CD14-positive monocyte (primary cell): Measurements from ENCODE around the gene NUDT8. TPM values are rescaled to one million over a fixed set of nuclear protein-coding genes. Genes with fewer than 3 reads are reported as not detected.
"Not testable (repeated sequence)": the region's sequence is repeated elsewhere in the genome, so short reads cannot be mapped to it uniquely, and the experiment has no call there.

Experiments
- DNase-seq, 3 donors: peaks; one replicate each; pipeline ENCODE4 v3.0.0-alpha.2; 2011 to 2022
- H2AFZ ChIP-seq: 2 replicates; pipeline ENCODE4 v1.6.0; 2012; ENCODE audit warnings: mild to moderate bottlenecking, low read depth, low read length, inconsistent platforms; ENCODE audit not compliant: insufficient read depth, poor library complexity, severe bottlenecking
- H3K27ac ChIP-seq, 2 donors: 1 replicate in 1 of 2; 2 replicates in 1 of 2; pipeline ENCODE4 v1.5.1; 2012 to 2013; ENCODE audit warnings: low read length in 2 of 2, control low read depth in 1 of 2, inconsistent platforms in 1 of 2, low read depth in 1 of 2, mild to moderate bottlenecking in 1 of 2
- H3K27me3 ChIP-seq, 2 donors: one replicate each; pipeline versions ENCODE4 v1.6.0 to v1.6.1; 2011 to 2013; ENCODE audit warnings: low read length in 2 of 2; ENCODE audit not compliant: control insufficient read depth in 2 of 2, insufficient read depth in 2 of 2
- H3K36me3 ChIP-seq, 2 donors: replicated peaks in 1 of 2; 1 replicate in 1 of 2; 2 replicates in 1 of 2; pipeline versions ENCODE4 v1.5.1 to v1.6.1; 2012 to 2013; ENCODE audit warnings: low read length in 2 of 2, control low read depth in 1 of 2, inconsistent platforms in 1 of 2, mild to moderate bottlenecking in 1 of 2; ENCODE audit not compliant: insufficient read depth in 2 of 2, control insufficient read depth in 1 of 2
- H3K4me1 ChIP-seq, 2 donors: 1 replicate in 1 of 2; 2 replicates in 1 of 2; pipeline versions ENCODE4 v1.5.1 to v1.6.1; 2012 to 2013; ENCODE audit warnings: low read length in 2 of 2, control low read depth in 1 of 2, inconsistent platforms in 1 of 2, mild to moderate bottlenecking in 1 of 2, moderate library complexity in 1 of 2; ENCODE audit not compliant: insufficient read depth in 2 of 2, control insufficient read depth in 1 of 2
- H3K4me2 ChIP-seq: replicated peaks from 2 replicates; pipeline ENCODE3; 2012; ENCODE audit warnings: low read length, moderate library complexity, mild to moderate bottlenecking; ENCODE audit not compliant: poor library complexity, severe bottlenecking; ENCODE audit errors: extremely low read depth
- H3K4me3 ChIP-seq, 3 experiments: fragments of 200-600 bp in 1 of 3; sonication (generic) in 1 of 3; replicated peaks in 1 of 3; 1 replicate in 2 of 3; 2 replicates in 1 of 3; pipeline ENCODE4 v1.5.1; 2011 to 2013; ENCODE audit warnings: low read length in 3 of 3, mild to moderate bottlenecking in 3 of 3, control low read depth in 2 of 3, low read depth in 2 of 3, inconsistent platforms in 1 of 3, moderate library complexity in 1 of 3
- H3K79me2 ChIP-seq: 2 replicates; pipeline ENCODE4 v1.6.0; 2012; ENCODE audit warnings: mild to moderate bottlenecking, control low read depth, inconsistent platforms, low read length, moderate library complexity; ENCODE audit not compliant: insufficient read depth
- H3K9ac ChIP-seq: 2 replicates; pipeline ENCODE4 v1.6.0; 2017; ENCODE audit warnings: low read length, mild to moderate bottlenecking; ENCODE audit not compliant: insufficient read depth, poor library complexity, severe bottlenecking
- H3K9me3 ChIP-seq, 2 donors: replicated peaks in 1 of 2; 1 replicate in 1 of 2; 2 replicates in 1 of 2; pipeline versions ENCODE4 v1.5.1 to v1.6.1; 2012 to 2013; ENCODE audit warnings: low read length in 2 of 2, control low read depth in 1 of 2; ENCODE audit not compliant: control insufficient read depth in 1 of 2, insufficient read depth in 1 of 2
- H4K20me1 ChIP-seq: 2 replicates; pipeline ENCODE4 v1.6.0; 2012; ENCODE audit warnings: mild to moderate bottlenecking, low read length, control low read depth, moderate library complexity; ENCODE audit not compliant: insufficient read depth
- H3K27ac Mint-ChIP-seq, 7 donors: one replicate each; pipeline ENCODE4 v1.8.0; 2020; ENCODE audit warnings: mild to moderate bottlenecking in 7 of 7, mixed read lengths in 7 of 7, moderate library complexity in 6 of 7, inconsistent platforms in 2 of 7
- H3K27me3 Mint-ChIP-seq, 3 donors: one replicate each; pipeline ENCODE4 v1.8.0; 2021 to 2022; ENCODE audit warnings: low read depth in 3 of 3, mild to moderate bottlenecking in 3 of 3, mixed read lengths in 3 of 3, moderate library complexity in 3 of 3, inconsistent platforms in 1 of 3
- H3K36me3 Mint-ChIP-seq, 2 donors: one replicate each; pipeline ENCODE4 v1.8.0; 2020; ENCODE audit warnings: mixed read lengths in 2 of 2, inconsistent platforms in 1 of 2, mild to moderate bottlenecking in 1 of 2
- H3K4me1 Mint-ChIP-seq: one replicate; pipeline ENCODE4 v1.8.0; 2020; ENCODE audit warnings: mild to moderate bottlenecking, mixed read lengths
- H3K4me3 Mint-ChIP-seq, 2 donors: one replicate each; pipeline ENCODE4 v1.8.0; 2020; ENCODE audit warnings: mild to moderate bottlenecking in 2 of 2, mixed read lengths in 2 of 2, moderate library complexity in 1 of 2
- H3K9me3 Mint-ChIP-seq, 7 donors: one replicate each; pipeline ENCODE4 v1.8.0; 2020 to 2022; ENCODE audit warnings: mixed read lengths in 7 of 7, mild to moderate bottlenecking in 6 of 7, moderate library complexity in 6 of 7, inconsistent platforms in 2 of 7
- WGBS: methylation state at CpG from one replicate; pipeline ENCODE4 v1.1.5; 2013; ENCODE audit warnings: missing lambda C conversion rate; ENCODE audit not compliant: insufficient coverage; 5-methylcytosine and 5-hydroxymethylcytosine counted together
- intact Hi-C, 2 donors: fragments of 100-400 bp; cut with micrococcal nuclease; formaldehyde crosslinking; loops; one replicate each; pipeline versions ENCODE4 v1.15.0 to v1.15.1; 2023
- polyA plus RNA-seq, 3 donors: library from polyadenylated mRNA; depleted of rRNA in 1 of 3; unstranded in 2 of 3; stranded (reverse) in 1 of 3; fragments of 300-500 nt in 2 of 3; fragments of >200 nt in 1 of 3; fragmentation: Illumina TruSeq in 2 of 3; gene quantifications; 1 replicate in 2 of 3; 2 replicates in 1 of 3; pipeline ENCODE4 v1.2.3, GENCODE V29; 2012 to 2021

Gene NUDT8
- polyA plus RNA-seq, 3 donors, result 0.92 to 1.4 (median 1.3) TPM

DNA sequence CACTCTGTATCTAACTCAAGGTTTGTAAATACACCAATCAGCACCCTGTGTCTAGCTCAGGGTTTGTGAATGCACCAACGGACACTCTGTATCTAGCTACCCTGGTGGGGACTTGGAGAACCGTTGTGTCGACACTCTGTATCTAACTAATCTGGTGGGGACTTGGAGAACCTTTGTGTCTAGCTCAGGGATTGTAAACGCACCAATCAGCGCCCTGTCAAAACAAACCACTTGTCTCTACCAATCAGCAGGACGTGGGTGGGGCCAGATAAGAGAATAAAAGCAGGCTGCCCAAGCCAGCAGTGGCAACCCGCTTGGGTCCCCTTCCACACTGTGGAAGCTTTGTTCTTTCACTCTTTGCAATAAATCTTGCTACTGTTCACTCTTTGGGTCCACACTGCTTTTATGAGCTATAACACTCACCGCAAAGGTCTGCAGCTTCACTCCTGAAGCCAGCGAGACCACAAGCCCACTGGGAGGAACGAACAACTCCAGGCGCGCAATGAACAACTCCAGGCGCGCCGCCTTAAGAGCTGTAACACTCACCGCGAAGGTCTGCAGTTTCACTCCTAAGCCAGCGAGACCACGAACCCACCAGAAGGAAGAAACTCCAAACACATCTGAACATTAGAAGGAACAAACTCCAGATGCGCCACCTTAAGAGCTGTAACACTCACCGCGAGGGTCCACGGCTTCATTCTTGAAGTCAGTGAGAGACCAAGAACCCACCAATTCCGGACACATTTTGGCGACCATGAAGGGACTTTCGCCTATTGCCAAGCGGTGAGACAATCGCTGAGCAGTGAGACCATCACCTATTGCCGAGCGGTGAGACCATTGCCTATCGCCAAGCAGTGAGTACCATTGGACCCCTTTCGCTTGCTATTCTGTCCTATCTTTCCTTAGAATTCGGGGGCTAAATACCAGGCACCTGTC, 9.8 kb downstream of the NUDT8 start:
- H3K36me3 Mint-ChIP-seq, H3K36me3 ChIP-seq, H3K27ac ChIP-seq, H3K4me2 ChIP-seq, DNase-seq, H3K9me3 ChIP-seq, H3K4me1 ChIP-seq, H4K20me1 ChIP-seq, H3K4me3 Mint-ChIP-seq, H3K79me2 ChIP-seq, H3K9ac ChIP-seq, H3K4me3 ChIP-seq, H3K9me3 Mint-ChIP-seq, H2AFZ ChIP-seq, H3K4me1 Mint-ChIP-seq: not testable (repeated sequence)
- intact Hi-C loops, result loop anchor here in 1 of 2 donors (10.0 kb wide), 1 partner anchor 95 kb away; no protein-coding TSS in a partner anchor
- Mint-ChIP-seq H3K27me3 (peaks cover 22 to 28% (median 25%) of the 10 kb centered on the region in 3 donors), H3K27ac (peak overlapping the region in 1 of 7 donors; percentile 64)
- WGBS, result 86% methylated on average over 28 of the region's 33 CpGs
- H3K27me3 ChIP-seq, result peaks cover 0 to 17% of the 10 kb centered on the region in 2 donors

GRCh38 chr11:67618901-67619659, 10.7 kb downstream of the NUDT8 start:
- H3K4me1 Mint-ChIP-seq, H3K4me3 Mint-ChIP-seq, H3K27ac Mint-ChIP-seq, H3K9ac ChIP-seq, DNase-seq, H4K20me1 ChIP-seq, H3K79me2 ChIP-seq, H3K9me3 Mint-ChIP-seq, H3K4me3 ChIP-seq, H3K36me3 Mint-ChIP-seq, H3K4me2 ChIP-seq, intact Hi-C loops, H2AFZ ChIP-seq, H3K9me3 ChIP-seq, H3K36me3 ChIP-seq, H3K27ac ChIP-seq: not testable (repeated sequence)
- 97% methylated on average over 30 of the region's 40 CpGs for WGBS
- Histone ChIP-seq H3K4me1 (peaks cover 11 to 15% of the 10 kb centered on the region in 2 donors), H3K27me3 (peaks cover 0 to 17% of the 10 kb centered on the region in 2 donors)
- H3K27me3 Mint-ChIP-seq, result peaks cover 21 to 28% (median 25%) of the 10 kb centered on the region in 3 donors
